Fibroblast of villous mesenchyme (primary cell): ENCODE results near the gene KIF9. TPM values are rescaled to one million over a fixed set of nuclear protein-coding genes. Genes with fewer than 3 reads are reported as not detected.

Source experiments
- DNase-seq: peaks from one replicate; pipeline ENCODE4 v3.0.0-alpha.2; 2010; ENCODE audit warnings: low read depth
- H3K4me3 ChIP-seq: 2 replicates; pipeline ENCODE4 v1.5.1; 2011; ENCODE audit warnings: low read depth, mild to moderate bottlenecking, low read length
- CTCF ChIP-seq: IDR thresholded peaks from 2 replicates; pipeline ENCODE4 v1.5.1; 2012; ENCODE audit warnings: low read depth, mild to moderate bottlenecking, low read length; ENCODE audit not compliant: insufficient read depth
- total RNA-seq: library from RNA; depleted of rRNA; stranded (reverse); fragments of >200 nt; gene quantifications from 2 replicates; pipeline ENCODE4 v1.2.3, GENCODE V29; 2012

Gene KIF9
- total RNA-seq, 1 donor: 2.2 TPM

- TF ChIP-seq CTCF: no peak
- no peak overlapping the region for H3K4me3 ChIP-seq
- no peak for DNase-seq
These were observed 17.1 kb upstream of the KIF9 start for GRCh38 chr3:47299381-47300318.

GRCh38 chr3:47298439-47298838, 15.8 kb upstream of the KIF9 start:
- TF ChIP-seq CTCF: no peak
- DNase-seq: no peak
- no peak overlapping the region for H3K4me3 ChIP-seq

- TF ChIP-seq CTCF: no peak
- no peak for DNase-seq
- H3K4me3 ChIP-seq: no peak overlapping the region
These were observed 14.1 kb upstream of the KIF9 start for GRCh38 chr3:47296562-47297302.

GRCh38 chr3:47295976-47296375, 13.4 kb upstream of the KIF9 start:
- no peak for DNase-seq
- TF ChIP-seq CTCF: no peak
- no peak overlapping the region for H3K4me3 ChIP-seq

GRCh38 chr3:47295322-47295721, 12.7 kb upstream of the KIF9 start:
- no peak for TF ChIP-seq CTCF

GRCh38 chr3:47294392-47294791, 11.8 kb upstream of the KIF9 start:
- H3K4me3 ChIP-seq: no peak overlapping the region
- TF ChIP-seq CTCF: no peak
- DNase-seq: no peak

More at GRCh38 chr3:47295322-47295721, 12.7 kb upstream of the KIF9 start:
- no peak for DNase-seq
- no peak overlapping the region for H3K4me3 ChIP-seq
